Upper lobe of left lung (tissue), 4 donors: ENCODE results near the gene CLEC19A.

ENCODE experiments used
- POLR2A ChIP-seq, 4 donors: fragments of 450-650 bp; IDR thresholded peaks; one replicate each; pipeline ENCODE4 v1.5.1; 2016 to 2017; ENCODE audit warnings: antibody characterized with exemption in 4 of 4, mild to moderate bottlenecking in 2 of 4
- POLR2AphosphoS5 ChIP-seq, 2 donors: sonication (generic); formaldehyde crosslinking; IDR thresholded peaks; one replicate each; pipeline ENCODE4 v1.5.1; 2017; ENCODE audit warnings: antibody characterized with exemption in 2 of 2
- TF ChIP-seq, protein P1 (sequence below), 6 experiments: fragments of 450-650 bp in 4 of 6; fragments of 200-600 bp in 2 of 6; sonication (generic) in 2 of 6; IDR thresholded peaks; one replicate each; pipeline ENCODE4 v1.5.1; 2016 to 2019; ENCODE audit warnings: antibody characterized with exemption in 6 of 6

- TF ChIP-seq, protein P1, sequence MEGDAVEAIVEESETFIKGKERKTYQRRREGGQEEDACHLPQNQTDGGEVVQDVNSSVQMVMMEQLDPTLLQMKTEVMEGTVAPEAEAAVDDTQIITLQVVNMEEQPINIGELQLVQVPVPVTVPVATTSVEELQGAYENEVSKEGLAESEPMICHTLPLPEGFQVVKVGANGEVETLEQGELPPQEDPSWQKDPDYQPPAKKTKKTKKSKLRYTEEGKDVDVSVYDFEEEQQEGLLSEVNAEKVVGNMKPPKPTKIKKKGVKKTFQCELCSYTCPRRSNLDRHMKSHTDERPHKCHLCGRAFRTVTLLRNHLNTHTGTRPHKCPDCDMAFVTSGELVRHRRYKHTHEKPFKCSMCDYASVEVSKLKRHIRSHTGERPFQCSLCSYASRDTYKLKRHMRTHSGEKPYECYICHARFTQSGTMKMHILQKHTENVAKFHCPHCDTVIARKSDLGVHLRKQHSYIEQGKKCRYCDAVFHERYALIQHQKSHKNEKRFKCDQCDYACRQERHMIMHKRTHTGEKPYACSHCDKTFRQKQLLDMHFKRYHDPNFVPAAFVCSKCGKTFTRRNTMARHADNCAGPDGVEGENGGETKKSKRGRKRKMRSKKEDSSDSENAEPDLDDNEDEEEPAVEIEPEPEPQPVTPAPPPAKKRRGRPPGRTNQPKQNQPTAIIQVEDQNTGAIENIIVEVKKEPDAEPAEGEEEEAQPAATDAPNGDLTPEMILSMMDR (IDR thresholded peaks at IDR 0.05): no peak
- no peak for TF ChIP-seq POLR2AphosphoS5 (IDR thresholded peaks at IDR 0.05)
- no peak for TF ChIP-seq POLR2A (IDR thresholded peaks at IDR 0.05)
Measured at GRCh38 chr16:19328364-19328763, 42.8 kb downstream of the CLEC19A start.
